Suppressor macrophage treated with lipopolysaccharide for 1 hour (primary cell): ENCODE data around the gene IQCC.

Experiments
- DNase-seq, 3 donors: peaks; one replicate each; pipeline ENCODE4 v3.0.0-alpha.2; 2020 to 2022

Gene IQCC

GRCh38 chr1:32195972-32196823, 9.3 kb upstream of the IQCC start:
- no peak for DNase-seq

GRCh38 chr1:32197074-32197473, 8.4 kb upstream of the IQCC start:
- DNase-seq: no peak

- DNase-seq: no peak
Observed at GRCh38 chr1:32197837-32198236, 7.6 kb upstream of the IQCC start.

GRCh38 chr1:32198237-32199042, 7.0 kb upstream of the IQCC start:
- no peak for DNase-seq

GRCh38 chr1:32199043-32199716, 6.3 kb upstream of the IQCC start:
- DNase-seq: no peak

GRCh38 chr1:32199717-32200072, 5.8 kb upstream of the IQCC start:
- DNase-seq: no peak

GRCh38 chr1:32200226-32201010, 5.1 kb upstream of the IQCC start, which contains the start of gene CCDC28B:
Gene CCDC28B (plus strand): TSS chr1:32200595. CDS start chr1:32201936, 1,341 bp downstream.
- peak in 2 of 3 donors; percentile 36 to 55 for DNase-seq

GRCh38 chr1:32201011-32201855, 4.2 kb upstream of the IQCC start:
- peak; percentile 82 to 89 (median 86) for DNase-seq

GRCh38 chr1:32204943-32205361, 519 bp upstream of the IQCC start:
- no peak for DNase-seq

GRCh38 chr1:32208469-32208868, 3.0 kb downstream of the IQCC start:
- no peak for DNase-seq

- DNase-seq: no peak
Observed at GRCh38 chr1:32208891-32209328, 3.4 kb downstream of the IQCC start, which contains the start of gene DCDC2B. Gene DCDC2B (plus strand): TSS chr1:32209089. CDS start chr1:32209094, 5 bp downstream.

GRCh38 chr1:32215629-32216480, 10.4 kb downstream of the IQCC start:
- DNase-seq: peak; percentile 76 to 80 (median 78)

GRCh38 chr1:32216566-32216965, 11.1 kb downstream of the IQCC start:
- DNase-seq: peak in 2 of 3 donors; percentile 24 to 33

GRCh38 chr1:32219022-32219421, 13.6 kb downstream of the IQCC start:
- no peak for DNase-seq

- DNase-seq: no peak
Observed at GRCh38 chr1:32220746-32221580, 15.5 kb downstream of the IQCC start.

GRCh38 chr1:32221581-32221979, 16.1 kb downstream of the IQCC start:
- no peak for DNase-seq

GRCh38 chr1:32221980-32222755, 16.7 kb downstream of the IQCC start, which contains the start of the genes EIF3I and TMEM234:
Gene EIF3I (plus strand): TSS chr1:32222407. CDS start chr1:32222442, 35 bp downstream.
Gene TMEM234 (minus strand): TSS chr1:32222353. CDS start chr1:32222322, 31 bp downstream.
- peak; percentile 95 to 97 (median 96) for DNase-seq

GRCh38 chr1:32223683-32224082, 18.2 kb downstream of the IQCC start:
- no peak for DNase-seq
